Non-pigmented ciliary epithelial cell (primary cell): ENCODE results near the gene CD48.
A peak's percentile ranks its signal among the peaks of the same experiment; 100 is the strongest.
"Not testable (repeated sequence)": the region's sequence is repeated elsewhere in the genome, so short reads cannot be mapped to it uniquely, and the experiment has no call there.

Experiments used
- DNase-seq: peaks from one replicate; pipeline ENCODE4 v3.0.0-alpha.2; 2010; ENCODE audit warnings: low read depth

CD48 gene

DNA sequence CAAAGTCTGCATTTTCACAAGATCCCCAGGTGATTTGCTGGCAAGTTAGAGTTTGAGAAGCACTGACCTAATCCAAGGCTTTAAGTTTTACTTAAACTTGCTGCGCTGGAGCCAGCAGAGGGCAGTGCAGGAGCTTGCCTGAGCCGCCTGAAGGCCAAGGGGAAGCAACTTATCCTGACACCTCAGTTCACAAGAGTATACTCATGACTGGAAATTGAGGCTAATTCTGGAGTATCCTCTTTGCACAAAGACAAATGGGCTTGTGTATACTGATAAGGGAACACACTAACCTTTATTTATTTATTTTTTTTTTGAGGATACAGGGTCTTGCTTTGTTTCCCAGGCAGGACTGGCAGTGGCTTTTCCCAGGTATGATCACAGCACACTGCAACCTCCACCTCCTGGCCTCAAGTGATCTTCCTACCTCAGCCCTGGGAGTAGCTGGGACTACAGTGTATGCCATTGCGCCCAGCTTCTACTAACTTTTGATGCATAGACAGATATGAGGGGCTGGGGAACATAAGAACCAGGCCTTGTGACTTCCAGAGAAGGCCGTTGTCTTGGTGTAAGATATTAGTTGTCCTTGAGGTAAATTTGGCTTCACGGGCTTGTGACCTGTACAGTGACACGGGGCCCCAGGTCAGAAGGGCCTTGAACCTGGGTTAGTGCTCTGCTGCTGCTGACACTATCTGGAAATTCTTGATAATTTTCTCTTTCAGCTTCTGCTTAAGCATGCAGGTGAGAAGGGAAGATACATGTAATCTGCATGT lies 35.8 kb downstream of the CD48 start:
- peak; percentile 23 for DNase-seq

DNA sequence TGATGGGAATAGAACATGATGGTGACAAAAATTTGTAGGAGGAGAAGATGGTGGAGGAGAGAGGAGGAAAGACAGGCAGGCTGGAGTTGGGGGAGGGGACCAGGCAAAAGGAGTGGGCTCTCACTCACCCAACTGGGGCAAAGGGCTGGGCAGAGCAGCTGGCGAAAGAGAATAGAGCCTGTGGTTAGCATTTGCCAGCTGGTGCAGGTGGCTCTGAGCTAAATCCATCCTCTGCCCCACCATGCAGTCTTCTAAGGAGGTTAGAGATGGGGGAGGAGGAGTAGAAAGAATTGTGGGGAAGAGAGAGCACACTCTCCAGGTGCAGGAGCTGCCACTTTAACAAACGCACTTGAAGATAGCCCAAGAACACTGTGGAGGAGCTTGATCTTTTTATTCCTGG lies 37.2 kb downstream of the CD48 start:
- DNase-seq: no peak

DNA sequence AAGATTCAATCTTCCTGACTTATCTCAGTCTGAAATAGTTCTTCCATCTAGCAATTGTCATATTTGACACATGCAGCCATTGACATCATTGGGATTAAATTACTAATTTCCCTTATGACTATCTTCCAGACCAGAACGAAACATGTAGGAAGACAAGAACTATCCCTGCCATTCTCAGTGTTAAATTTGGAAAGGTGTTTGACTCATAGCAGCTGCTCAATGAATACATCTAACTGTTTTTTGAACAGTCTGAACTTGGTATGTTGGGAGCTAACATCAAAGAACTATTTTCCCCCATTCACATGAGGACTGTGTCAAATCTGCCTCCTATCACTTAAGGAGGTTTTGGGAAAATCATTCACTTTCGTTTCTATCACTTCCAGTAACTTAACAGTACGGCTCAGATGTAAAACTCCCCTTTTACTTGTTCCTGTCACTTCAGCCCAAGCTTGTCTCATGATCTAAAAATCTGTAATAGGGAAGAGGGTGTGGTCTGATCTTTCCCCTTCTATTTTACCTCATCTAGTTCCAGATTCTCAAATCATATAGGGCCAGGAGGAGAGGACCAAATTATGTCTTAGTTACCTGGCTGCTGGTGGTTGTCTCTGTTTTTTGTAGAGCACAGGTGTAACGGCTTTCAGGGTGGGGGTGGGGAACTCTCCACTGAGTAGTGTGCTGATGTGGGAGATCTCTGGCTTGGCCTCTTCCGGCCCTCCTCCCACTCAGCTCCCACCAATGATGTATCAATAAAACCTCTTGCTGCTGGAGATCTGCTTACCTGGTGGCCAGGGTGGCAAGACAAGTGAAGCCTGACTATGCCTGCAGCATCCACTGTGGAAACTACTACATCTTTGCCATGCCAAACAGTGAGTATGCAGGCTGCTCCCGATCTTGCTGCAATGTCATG lies 38.6 kb downstream of the CD48 start:
- DNase-seq: no peak

- no peak for DNase-seq
These were observed 39.8 kb downstream of the CD48 start for GRCh38 chr1:160671603-160672517.

DNA sequence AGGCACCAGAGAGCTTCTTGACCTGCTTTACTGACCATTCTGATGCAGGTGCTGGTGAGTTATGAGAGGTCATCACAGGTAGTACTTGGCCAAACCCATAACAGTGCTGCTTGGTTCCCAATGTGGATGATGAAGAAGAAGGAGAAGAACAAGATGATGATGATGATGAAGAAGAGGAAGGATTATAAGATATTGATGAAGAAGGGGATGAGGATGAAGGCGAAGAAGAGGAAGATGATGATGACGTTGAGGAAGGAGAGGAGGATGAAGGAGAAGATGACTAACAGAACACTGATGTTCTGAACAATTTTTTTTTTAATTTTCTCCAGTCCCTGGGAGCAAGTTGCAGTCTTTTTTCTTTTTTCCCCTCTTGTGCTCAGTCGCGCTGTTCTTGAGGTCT lies 40.9 kb downstream of the CD48 start:
- DNase-seq: no peak

DNA sequence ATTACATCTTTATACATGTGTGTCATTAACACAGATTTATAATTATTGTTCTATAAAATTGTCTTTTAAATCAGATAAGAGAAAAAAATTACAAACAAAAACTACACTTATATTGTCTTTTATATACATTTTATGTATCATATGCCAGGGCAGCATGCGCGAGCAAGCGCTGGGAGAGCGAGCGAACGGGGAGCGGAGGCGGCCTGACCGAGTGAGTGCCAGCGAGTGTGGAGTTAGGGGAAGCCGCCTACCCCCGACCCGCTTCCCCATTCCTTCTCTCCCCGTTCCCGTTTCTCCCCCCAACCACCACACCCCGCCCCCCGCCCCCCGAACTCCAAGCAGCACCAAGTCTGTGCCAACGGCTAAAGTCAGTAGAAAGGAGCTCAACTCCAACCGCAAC lies 41.8 kb downstream of the CD48 start:
- DNase-seq: no peak

DNA sequence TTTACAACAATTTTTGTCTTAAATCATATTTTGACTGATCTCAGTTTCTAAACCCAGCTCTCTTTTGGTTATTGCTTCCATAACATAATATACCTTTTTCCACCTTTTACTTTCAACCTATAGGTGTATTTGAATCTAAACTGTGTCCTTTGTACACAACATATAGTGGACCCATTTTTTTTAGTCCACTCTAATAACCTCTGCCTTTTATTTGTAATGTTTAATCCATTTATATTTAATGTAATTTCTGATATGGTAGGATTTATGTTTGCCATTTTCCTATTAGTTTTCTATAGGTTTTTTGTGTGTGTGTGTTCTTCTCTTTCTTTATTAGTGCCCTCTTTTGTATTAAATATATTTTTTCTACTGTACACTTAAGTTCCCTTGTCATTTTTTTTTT lies 42.3 kb downstream of the CD48 start:
- DNase-seq: no peak

GRCh38 chr1:160667896-160668295 lies 43.7 kb downstream of the CD48 start:
- no peak for DNase-seq

- no peak for DNase-seq
These were observed 45.6 kb downstream of the CD48 start for GRCh38 chr1:160666079-160666442.

GRCh38 chr1:160665330-160666078 lies 46.1 kb downstream of the CD48 start:
- no peak for DNase-seq

- DNase-seq: no peak
These were observed 47.0 kb downstream of the CD48 start for GRCh38 chr1:160664573-160665051.

- no peak for DNase-seq
These were observed 48.7 kb downstream of the CD48 start for GRCh38 chr1:160662910-160663309.

GRCh38 chr1:160659566-160659965 lies 52.1 kb downstream of the CD48 start:
- DNase-seq: no peak

DNA sequence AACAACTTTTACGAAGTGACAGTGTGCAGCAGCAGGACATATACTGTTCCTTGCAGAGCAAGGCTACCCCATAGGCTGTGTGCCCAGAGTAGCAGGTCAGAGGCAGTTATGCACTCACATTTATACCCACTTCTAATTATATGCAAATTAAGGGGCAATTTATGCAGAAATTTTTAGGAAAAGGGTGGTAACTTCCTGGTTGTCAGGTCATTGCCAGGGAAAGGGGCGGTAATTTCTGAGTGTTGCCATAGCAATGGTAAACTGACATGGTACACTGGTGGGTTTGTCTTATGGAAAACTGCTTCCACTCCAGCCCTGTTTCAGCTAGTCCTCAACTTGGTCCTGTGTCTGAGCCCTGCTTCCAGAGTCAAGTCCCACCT lies 52.8 kb downstream of the CD48 start:
- DNase-seq: no peak

- no peak for DNase-seq
These were observed 53.3 kb downstream of the CD48 start for GRCh38 chr1:160658162-160658813.

- DNase-seq: no peak
These were observed 54.3 kb downstream of the CD48 start for GRCh38 chr1:160657250-160657781.

- no peak for DNase-seq
These were observed 54.9 kb downstream of the CD48 start for GRCh38 chr1:160656737-160657136.

GRCh38 chr1:160653620-160654016 lies 58.0 kb downstream of the CD48 start:
- DNase-seq: no peak

DNA sequence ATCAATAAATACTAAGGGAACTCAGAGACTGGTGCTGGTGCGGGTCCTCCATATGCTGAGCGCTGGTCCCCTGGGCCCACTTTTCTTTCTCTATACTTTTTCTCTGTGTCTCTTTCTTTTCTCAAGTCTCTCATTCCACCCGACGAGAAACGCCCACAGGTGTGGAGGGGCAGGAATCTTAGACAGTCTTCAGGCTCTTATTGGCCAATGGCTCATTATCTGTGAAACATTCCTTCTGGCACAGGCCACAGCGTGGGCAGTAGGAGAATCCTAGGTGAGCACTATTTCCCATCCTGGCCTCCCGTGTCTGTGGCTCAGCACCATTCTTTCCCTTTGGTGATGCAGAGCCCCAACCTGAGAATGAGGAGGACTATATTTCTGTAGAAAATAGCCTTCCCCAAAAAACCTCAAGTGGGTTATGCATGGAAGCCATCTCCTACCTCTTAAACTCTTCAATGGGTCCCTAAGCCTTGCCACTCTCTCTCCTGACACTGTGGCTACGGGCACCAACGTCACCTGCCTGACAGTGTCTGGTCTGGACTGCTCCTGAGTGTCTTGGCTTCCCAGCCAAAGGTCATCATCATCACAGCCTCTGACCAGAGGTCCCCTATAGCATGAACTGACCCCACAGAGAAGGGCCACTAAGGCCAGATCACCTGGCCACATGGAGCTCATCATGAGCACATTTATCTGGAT lies 58.5 kb downstream of the CD48 start:
- DNase-seq: no peak

DNA sequence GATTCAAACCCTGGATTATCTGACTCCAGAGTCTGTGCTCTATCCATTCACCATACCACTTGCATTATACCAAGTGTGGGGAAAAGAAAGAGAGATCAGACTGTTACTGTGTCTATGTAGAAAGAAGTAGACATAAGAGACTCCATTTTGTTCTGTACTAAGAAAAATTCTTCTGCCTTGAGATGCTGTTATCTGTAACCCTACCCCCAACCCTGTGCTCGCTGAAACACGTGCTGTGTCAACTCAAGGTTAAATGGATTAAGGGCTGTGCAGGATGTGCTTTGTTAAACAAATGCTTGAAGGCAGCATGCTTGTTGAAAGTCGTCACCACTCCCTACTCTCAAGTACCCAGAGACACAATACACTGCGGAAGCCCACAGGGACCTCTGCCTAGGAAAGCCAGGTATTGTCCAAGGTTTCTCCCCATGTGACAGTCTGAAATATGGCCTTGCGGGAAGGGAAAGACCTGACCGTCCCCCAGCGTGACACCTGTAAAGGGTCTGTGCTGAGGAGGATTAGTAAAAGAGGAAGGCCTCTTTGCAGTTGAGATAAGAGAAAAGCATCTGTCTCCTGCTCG lies 59.5 kb downstream of the CD48 start:
- DNase-seq: not testable (repeated sequence)
